Astrocyte of the spinal cord (primary cell): ENCODE data around the gene CDIPT.

Experiments
- DNase-seq: peaks from one replicate; pipeline ENCODE4 v3.0.0; 2011; ENCODE audit warnings: low read depth, low spot score
- H3K4me3 ChIP-seq: 2 replicates; pipeline ENCODE4 v1.5.1; 2011; ENCODE audit warnings: low read depth, mild to moderate bottlenecking, low read length, moderate library complexity
- in situ Hi-C: cut with HindIII; loops from 2 replicates; pipeline ENCODE4 v1.10.0; 2017; ENCODE audit warnings: low sequenced_read_pairs
- TF ChIP-seq, protein P1 (sequence below): IDR thresholded peaks from 2 replicates; pipeline ENCODE4 v1.5.1; 2012; ENCODE audit warnings: low read depth, mild to moderate bottlenecking, low read length, inconsistent platforms

The CDIPT gene

DNA sequence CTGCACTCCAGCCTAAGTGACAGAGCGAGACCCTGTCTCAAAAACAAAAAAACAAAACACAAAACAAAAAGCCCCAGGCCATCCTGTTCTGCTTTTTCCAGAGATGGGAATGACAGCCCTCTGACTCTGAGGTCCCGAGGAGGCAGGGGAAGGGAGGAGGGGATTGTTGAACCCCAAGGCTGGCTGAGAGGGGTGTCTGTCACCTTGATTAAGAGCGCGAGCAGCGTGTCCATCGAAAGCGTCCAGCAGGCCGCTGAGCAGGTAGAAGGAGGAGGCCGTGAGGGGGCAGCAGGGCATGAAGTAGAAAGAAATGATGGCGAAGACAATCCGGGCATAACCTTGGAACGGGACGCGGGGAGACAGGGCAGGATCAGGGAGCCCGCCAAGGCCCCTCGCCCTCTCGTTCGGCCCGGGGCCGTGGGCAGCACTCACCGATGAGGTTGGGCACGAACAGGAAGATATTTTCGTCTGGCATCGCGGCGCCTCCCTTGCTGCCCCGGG, 593 bp downstream of the CDIPT start:
- DNase-seq, result no peak
- in situ Hi-C loops, result no loop called here
- H3K4me3 ChIP-seq, result peak overlapping the region; percentile 80
- TF ChIP-seq, protein P1, sequence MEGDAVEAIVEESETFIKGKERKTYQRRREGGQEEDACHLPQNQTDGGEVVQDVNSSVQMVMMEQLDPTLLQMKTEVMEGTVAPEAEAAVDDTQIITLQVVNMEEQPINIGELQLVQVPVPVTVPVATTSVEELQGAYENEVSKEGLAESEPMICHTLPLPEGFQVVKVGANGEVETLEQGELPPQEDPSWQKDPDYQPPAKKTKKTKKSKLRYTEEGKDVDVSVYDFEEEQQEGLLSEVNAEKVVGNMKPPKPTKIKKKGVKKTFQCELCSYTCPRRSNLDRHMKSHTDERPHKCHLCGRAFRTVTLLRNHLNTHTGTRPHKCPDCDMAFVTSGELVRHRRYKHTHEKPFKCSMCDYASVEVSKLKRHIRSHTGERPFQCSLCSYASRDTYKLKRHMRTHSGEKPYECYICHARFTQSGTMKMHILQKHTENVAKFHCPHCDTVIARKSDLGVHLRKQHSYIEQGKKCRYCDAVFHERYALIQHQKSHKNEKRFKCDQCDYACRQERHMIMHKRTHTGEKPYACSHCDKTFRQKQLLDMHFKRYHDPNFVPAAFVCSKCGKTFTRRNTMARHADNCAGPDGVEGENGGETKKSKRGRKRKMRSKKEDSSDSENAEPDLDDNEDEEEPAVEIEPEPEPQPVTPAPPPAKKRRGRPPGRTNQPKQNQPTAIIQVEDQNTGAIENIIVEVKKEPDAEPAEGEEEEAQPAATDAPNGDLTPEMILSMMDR, result peak; percentile 48

DNA sequence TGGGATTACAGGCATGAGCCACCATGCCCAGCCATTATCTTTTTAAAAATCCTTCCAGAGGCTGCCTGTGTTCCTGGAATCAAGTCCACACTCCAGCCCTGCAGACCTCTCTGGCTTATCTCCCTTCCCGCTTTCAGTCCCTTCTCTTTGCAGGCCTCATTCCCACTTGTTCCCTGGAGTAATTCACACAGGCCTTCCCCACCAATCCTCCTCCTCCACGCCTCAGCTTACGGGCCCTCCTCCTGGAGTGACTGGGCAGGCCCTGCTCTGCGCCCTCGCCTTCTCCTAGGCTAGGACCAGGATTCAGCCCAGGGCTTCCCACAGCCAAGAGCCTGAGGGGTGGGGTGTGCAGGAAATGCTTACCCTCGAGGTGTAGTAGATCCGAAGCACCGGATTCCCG, 2.8 kb downstream of the CDIPT start:
- in situ Hi-C loops, result no loop called here

DNA sequence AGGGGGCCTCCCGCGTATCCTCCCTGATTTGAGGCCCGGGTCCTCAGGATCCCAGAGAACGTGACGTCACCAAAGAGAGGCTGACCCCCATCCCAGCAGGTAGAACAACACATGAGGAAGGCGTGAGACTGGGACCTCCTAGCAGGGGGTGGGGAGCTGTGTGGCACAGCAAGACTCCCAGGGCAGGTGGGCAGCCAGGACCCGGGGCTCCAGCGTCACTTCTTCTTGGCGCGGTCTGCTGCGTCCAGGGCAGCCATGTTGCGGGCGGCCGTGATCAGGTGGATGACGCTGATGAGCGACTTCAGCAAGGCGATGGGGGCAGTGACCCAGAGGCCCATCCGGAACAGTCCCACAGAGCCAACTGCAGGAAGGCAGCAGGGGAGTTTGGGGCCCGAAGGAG, 4.1 kb downstream of the CDIPT start:
- no peak overlapping the region for H3K4me3 ChIP-seq
- no peak for DNase-seq
- TF ChIP-seq, protein P1, result no peak
- in situ Hi-C loops, result no loop called here

More for the DNA sequence above, 2.8 kb downstream of the CDIPT start:
- DNase-seq, result no peak
- H3K4me3 ChIP-seq, result no peak overlapping the region
- TF ChIP-seq, protein P1, result no peak

DNA sequence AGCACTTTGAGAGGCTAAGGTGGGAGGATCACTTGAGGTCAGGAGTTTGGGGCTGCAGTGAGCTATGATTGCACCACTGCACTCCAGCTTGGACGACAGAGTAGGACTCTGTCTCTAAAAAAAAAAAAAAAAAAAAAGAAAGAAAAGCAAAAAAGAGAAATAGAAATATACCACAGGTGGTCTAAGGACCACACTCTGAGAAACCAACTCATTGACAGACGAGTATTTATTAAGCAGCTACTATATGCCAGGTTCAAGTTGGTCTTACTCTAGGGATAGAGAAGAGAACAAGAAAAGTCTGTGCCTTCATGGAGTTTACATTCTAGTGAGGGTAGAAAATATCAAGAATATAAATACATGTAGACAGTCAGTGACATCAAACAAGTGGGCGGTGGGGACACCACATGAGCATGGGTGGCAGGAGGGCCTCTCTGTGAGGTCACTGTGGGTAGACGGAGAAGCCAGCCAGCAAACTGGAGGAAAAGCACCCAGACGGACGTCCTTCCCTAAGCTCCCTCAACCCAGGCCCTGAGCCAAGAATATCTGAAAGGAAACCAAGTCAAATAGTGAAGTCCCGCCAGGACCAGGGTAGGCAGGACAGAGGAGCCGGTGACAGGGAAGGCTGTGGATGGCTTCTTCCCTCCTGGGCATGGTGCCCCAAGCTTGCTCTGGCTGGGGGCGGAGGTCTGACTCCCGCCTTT, 4.7 kb downstream of the CDIPT start:
- TF ChIP-seq, protein P1, result no peak
- in situ Hi-C loops, result no loop called here
- no peak overlapping the region for H3K4me3 ChIP-seq
- no peak for DNase-seq

DNA sequence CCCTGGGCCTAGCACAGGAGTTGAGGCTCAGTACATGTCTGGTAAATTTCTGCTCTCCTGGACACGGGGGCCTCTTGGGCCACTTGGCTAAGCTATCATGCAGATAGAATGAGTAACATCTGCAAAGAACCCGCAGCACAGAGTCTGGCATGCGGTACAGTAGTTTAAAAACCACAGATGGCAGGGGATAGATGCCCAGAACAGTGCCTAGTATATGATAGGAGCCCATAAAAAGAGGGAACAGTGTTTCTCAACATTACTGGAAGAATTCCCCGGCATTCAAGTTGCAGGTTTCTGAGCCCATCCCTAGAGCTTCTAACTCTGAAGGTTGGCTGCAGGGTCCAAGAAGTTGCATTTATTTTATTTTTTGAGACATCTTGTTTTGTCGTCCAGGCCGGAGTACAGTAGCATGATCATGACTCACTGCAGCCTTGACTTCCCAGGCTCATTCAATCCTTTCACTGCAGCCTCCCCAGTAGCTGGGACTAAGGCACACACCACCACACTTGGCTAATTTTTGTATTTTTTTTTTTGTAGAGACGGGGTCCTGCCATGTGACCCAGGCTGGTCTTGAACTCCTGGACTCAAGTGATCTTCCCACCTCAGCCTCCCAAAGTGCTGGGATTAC, 5.8 kb downstream of the CDIPT start:
- TF ChIP-seq, protein P1, result no peak
- in situ Hi-C loops, result no loop called here

DNA sequence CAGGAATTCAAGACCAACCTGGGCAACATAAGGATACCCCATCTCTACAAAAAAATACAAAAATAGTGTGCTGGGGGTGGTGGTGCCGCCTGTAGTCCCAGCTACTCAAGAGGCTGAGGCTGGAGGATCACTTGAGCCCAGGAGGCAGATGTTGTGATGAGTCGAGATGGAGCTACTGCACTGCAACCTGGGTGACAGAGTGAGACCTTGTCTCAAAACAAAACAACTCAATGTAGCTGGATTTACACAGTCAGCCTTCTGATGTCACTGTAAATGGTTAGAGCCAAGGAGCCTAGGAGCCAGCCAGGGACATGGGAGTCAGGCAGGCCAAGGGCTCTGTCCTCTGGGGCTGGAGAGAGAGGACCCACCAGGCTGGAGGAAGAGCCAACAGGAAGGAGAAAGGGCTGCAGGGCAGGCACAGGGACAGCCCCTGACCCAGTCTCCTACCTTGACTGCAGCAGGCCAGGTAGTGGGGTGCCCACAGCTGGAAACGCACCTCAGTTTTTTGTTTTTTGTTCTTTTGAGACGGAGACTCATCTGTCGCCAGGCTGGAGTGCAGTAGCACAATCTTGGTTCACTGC, 8.4 kb downstream of the CDIPT start:
- in situ Hi-C loops, result no loop called here
- no peak overlapping the region for H3K4me3 ChIP-seq
- DNase-seq, result no peak
- TF ChIP-seq, protein P1, result no peak

More for the DNA sequence above, 5.8 kb downstream of the CDIPT start:
- DNase-seq, result peak; percentile 75
- no peak overlapping the region for H3K4me3 ChIP-seq
